Stomach (tissue), 9 donors: ENCODE results near the gene CDX4. TPM values are rescaled to one million over a fixed set of nuclear protein-coding genes. Genes with fewer than 3 reads are reported as not detected.
"Not testable (repeated sequence)": the region's sequence is repeated elsewhere in the genome, so short reads cannot be mapped to it uniquely, and the experiment has no call there.

Experiments
- DNase-seq, 2 donors: peaks; one replicate each; pipeline versions ENCODE4 v3.0.0 to v3.0.0-alpha.2; 2013 to 2019
- H3K27ac ChIP-seq, 5 donors: fragments of 200-600 bp in 4 of 5; sonication (generic) in 4 of 5; one replicate each; pipeline ENCODE4 v1.5.1; 2013 to 2019; ENCODE audit warnings: mild to moderate bottlenecking in 1 of 5, moderate library complexity in 1 of 5
- H3K27me3 ChIP-seq, 3 donors: fragments of 200-600 bp; sonication (generic); one replicate each; pipeline ENCODE4 v1.5.1; 2017 to 2019; ENCODE audit warnings: mixed run types in 1 of 3
- H3K36me3 ChIP-seq, 4 donors: fragments of 200-600 bp; sonication (generic); 1 replicate in 3 of 4; 2 replicates in 1 of 4; pipeline ENCODE4 v1.5.1; 2016 to 2019
- H3K4me1 ChIP-seq, 4 donors: fragments of 200-600 bp; sonication (generic); one replicate each; pipeline ENCODE4 v1.5.1; 2016 to 2019
- H3K4me3 ChIP-seq, 4 donors: fragments of 200-600 bp; sonication (generic) in 3 of 4; one replicate each; pipeline ENCODE4 v1.5.1; 2016 to 2019; ENCODE audit warnings: mild to moderate bottlenecking in 1 of 4
- H3K9me3 ChIP-seq, 4 donors: fragments of 200-600 bp; sonication (generic); one replicate each; pipeline ENCODE4 v1.5.1; 2016 to 2019
- CTCF ChIP-seq, 7 experiments: fragments of 450-650 bp in 4 of 7; fragments of 200-600 bp in 3 of 7; sonication (generic) in 3 of 7; IDR thresholded peaks; one replicate each; pipeline ENCODE4 v1.5.1; 2016 to 2019; ENCODE audit warnings: antibody characterized with exemption in 7 of 7, control low read depth in 2 of 7, mild to moderate bottlenecking in 1 of 7
- EP300 ChIP-seq: sonication (generic); formaldehyde crosslinking; IDR thresholded peaks from one replicate; pipeline ENCODE4 v1.6.1; 2017; ENCODE audit warnings: antibody characterized with exemption
- POLR2A ChIP-seq, 4 donors: fragments of 450-650 bp; IDR thresholded peaks; one replicate each; pipeline ENCODE4 v1.6.1; 2016; ENCODE audit warnings: antibody characterized with exemption in 4 of 4, control low read depth in 2 of 4, mild to moderate bottlenecking in 1 of 4, moderate library complexity in 1 of 4
- POLR2AphosphoS5 ChIP-seq, 3 donors: sonication (generic); formaldehyde crosslinking; IDR thresholded peaks; one replicate each; pipeline ENCODE4 v1.6.1; 2016; ENCODE audit warnings: antibody characterized with exemption in 3 of 3
- WGBS, 5 donors: extraction: QIAGEN DNeasy Blood & Tissue Kit in 3 of 5; methylation state at CpG; one replicate each; pipeline versions ENCODE4 v1.1.5 to v1.1.7; 2013 to 2018; 5-methylcytosine and 5-hydroxymethylcytosine counted together
- intact Hi-C: fragments of 100-400 bp; cut with DNase I; formaldehyde crosslinking; loops from one replicate; pipeline ENCODE4 v1.15.1; 2023; ENCODE audit warnings: low total_unique reads
- polyA plus RNA-seq, 3 donors: library from polyadenylated mRNA; stranded (reverse); fragments of 200-250 nt; gene quantifications; one replicate each; pipeline ENCODE4 v1.2.3, GENCODE V29; 2013
- small RNA-seq, 4 donors: library from RNA; depleted of rRNA; stranded (forward); fragments of <200 nt; gene quantifications; one replicate each; pipeline ENCODE3, GENCODE V24; 2016
- total RNA-seq, 5 donors: library from RNA; depleted of rRNA; stranded (reverse); fragments of >200 nt; gene quantifications; one replicate each; pipeline versions ENCODE4 v1.1.0 to v1.2.3, GENCODE V29; 2014 to 2016
- donor health status: healthy with polysubstance abuse.
- donor health status: Bipolar disorder and iron deficiency.
- donor health status: healthy.

The CDX4 gene
- total and polyA plus RNA-seq, 8 donors, result not detected

- H3K4me1 ChIP-seq, result no peaks in the 10 kb centered on the region
- no peak overlapping the region for H3K27ac ChIP-seq
- WGBS, 5 donors, result 62 to 83% (median 75%) methylated on average over 3 of the region's 3 CpGs
- no peak for TF ChIP-seq EP300
- no peak for TF ChIP-seq POLR2AphosphoS5 (IDR thresholded peaks at IDR 0.05)
- no peak for TF ChIP-seq CTCF (IDR thresholded peaks at IDR 0.05)
- no peak for TF ChIP-seq POLR2A (IDR thresholded peaks at IDR 0.05)
- no peaks in the 10 kb centered on the region for H3K36me3 ChIP-seq
- intact Hi-C loops, result no loop called here
- no peaks in the 10 kb centered on the region for H3K27me3 ChIP-seq
- H3K9me3 ChIP-seq, result peaks cover 0 to 14% (median 3%) of the 10 kb centered on the region in 4 donors
- DNase-seq, result no peak
- no peak overlapping the region for H3K4me3 ChIP-seq
Measured at GRCh38 chrX:73490661-73491060, 43.8 kb downstream of the CDX4 start.

DNA sequence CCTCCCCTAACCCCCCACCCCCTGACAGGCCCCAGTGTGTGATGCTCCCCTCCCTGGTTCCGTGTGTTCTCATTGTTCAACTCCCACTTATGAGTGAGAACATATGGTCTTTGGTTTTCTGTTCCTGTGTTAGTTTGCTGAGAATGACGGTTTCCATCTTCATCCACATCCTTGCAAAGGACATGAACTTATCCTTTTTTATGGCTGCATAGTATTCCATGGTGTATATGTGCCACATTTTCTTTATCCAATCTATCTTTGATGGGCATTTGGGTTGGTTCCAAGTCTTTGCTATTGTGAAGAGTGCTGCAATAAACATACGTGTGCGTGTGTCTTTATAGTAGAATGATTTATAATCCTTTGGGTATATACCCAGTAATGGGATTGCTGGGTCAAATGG, 45.3 kb downstream of the CDX4 start:
- H3K27ac ChIP-seq, DNase-seq, H3K27me3 ChIP-seq, H3K4me3 ChIP-seq, H3K4me1 ChIP-seq, intact Hi-C loops, H3K36me3 ChIP-seq: not testable (repeated sequence)
- 83 to 93% (median 87%) methylated on average over 4 of the region's 4 CpGs for WGBS, 5 donors
- peaks cover 0 to 14% (median 3%) of the 10 kb centered on the region in 4 donors for H3K9me3 ChIP-seq

Small RNAs within 50 kb of the gene (small RNA-seq; reads per million reads assigned to genes)
- gene MORF4L1P6 (0 reads per million in 4 donors), gene RNU6-1044P (0 reads per million in 4 donors)

Other genes starting within 250 kb of the CDX4 start
- 1 to 10 TPM in 2 of 5 donors, under 1 TPM in 2, not detected in 1; 0.58 to 7.6 (median 1.2) TPM for gene NAP1L2, start 232.2 kb upstream of the CDX4 start, total RNA-seq
- 1 to 10 TPM; 1.3 to 2.0 (median 2.0) TPM for gene NAP1L2, start 232.2 kb upstream of the CDX4 start, polyA plus RNA-seq
- gene CHIC1, start 116.1 kb downstream of the CDX4 start, total RNA-seq, result 10 to 100 TPM in 3 of 5 donors, 1 to 10 TPM in 2; 2.3 to 20.5 (median 14.3) TPM
- gene CHIC1, start 116.1 kb downstream of the CDX4 start, polyA plus RNA-seq, result 1 to 10 TPM; 1.7 to 2.4 (median 1.7) TPM